Putamen (tissue), 1 donor: ENCODE results near the gene BARX1.

Source experiments
- DNase-seq: peaks from one replicate; pipeline ENCODE4 v3.0.0-alpha.2; 2016; ENCODE audit warnings: low spot score

The BARX1 gene

GRCh38 chr9:93917121-93917853 lies 37.9 kb downstream of the BARX1 start:
- DNase-seq, result no peak

- no peak for DNase-seq
These were observed 38.8 kb downstream of the BARX1 start for GRCh38 chr9:93916358-93916757.

GRCh38 chr9:93911801-93912554 lies 43.2 kb downstream of the BARX1 start:
- no peak for DNase-seq

- DNase-seq, result no peak
These were observed 43.9 kb downstream of the BARX1 start for GRCh38 chr9:93911136-93911745.

GRCh38 chr9:93910598-93910997 lies 44.6 kb downstream of the BARX1 start:
- no peak for DNase-seq

- DNase-seq, result no peak
These were observed 45.0 kb downstream of the BARX1 start for GRCh38 chr9:93910196-93910595.

- no peak for DNase-seq
These were observed 45.9 kb downstream of the BARX1 start for GRCh38 chr9:93909242-93909616.

- no peak for DNase-seq
These were observed 46.4 kb downstream of the BARX1 start for GRCh38 chr9:93908591-93909241.

- DNase-seq, result no peak
These were observed 47.5 kb downstream of the BARX1 start for GRCh38 chr9:93907551-93908199.

- no peak for DNase-seq
These were observed 48.8 kb downstream of the BARX1 start for GRCh38 chr9:93906195-93906880.

GRCh38 chr9:93905473-93906133 lies 49.6 kb downstream of the BARX1 start:
- DNase-seq, result no peak

GRCh38 chr9:93904649-93905472 lies 50.3 kb downstream of the BARX1 start:
- DNase-seq, result no peak

GRCh38 chr9:93903886-93904648 lies 51.1 kb downstream of the BARX1 start:
- no peak for DNase-seq

GRCh38 chr9:93902780-93903655 lies 52.1 kb downstream of the BARX1 start:
- no peak for DNase-seq

- no peak for DNase-seq
These were observed 52.9 kb downstream of the BARX1 start for GRCh38 chr9:93902051-93902779.
